Measurements from ENCODE around the gene RETN. TPM values are rescaled to one million over a fixed set of nuclear protein-coding genes. Genes with fewer than 3 reads are reported as not detected.
A peak's percentile ranks its signal among the peaks of the same experiment; 100 is the strongest.

The RETN gene
- total RNA-seq, 1 experiment from 2014 or later, result not detected

DNA sequence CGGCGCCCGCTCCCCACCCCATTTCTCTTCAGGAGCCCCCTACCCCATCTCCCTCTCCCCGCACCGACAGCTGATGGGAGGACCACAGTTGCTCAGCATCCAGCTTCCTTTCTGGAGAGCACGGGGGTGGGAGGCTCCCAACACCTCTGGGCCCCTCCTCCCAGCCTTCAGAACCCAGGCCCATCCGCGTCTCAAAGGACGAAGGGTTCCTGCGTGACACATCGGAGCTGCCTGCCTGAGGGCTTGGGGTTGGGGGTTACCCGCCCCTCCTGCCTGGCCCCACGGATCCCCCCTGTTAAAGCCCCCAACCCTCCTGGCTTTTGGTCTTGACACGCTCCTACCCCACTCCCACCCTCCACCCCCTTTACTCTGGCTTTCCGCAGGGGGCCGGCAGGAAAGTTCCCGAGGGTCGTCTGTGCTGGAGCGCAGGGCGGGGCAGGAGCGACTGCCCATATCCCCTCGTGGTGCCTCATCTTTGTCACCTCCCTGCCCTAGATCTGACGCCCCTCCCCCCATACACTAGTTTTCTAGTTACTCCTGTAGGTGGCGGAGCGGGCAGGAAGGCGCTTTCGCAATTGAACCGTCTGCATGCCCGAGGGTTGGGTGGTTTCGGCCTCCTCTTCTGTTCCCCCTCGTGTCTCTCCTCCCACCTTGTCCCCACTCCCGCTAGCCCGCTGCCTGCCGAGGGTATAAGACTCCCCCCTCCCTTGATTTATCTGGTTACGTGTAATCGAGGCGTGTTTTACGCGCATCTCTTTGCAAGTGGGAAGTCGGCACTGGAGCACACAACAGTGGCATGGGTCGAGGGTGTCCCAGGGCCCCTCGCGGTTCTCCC lies 12.7 kb downstream of the RETN start:
- intact Hi-C loops (cut with micrococcal nuclease; ENCODE audit: unreplicated experiment), result loop anchor here (2.0 to 5.0 kb wide), 3 partner anchors 29 to 314 kb away; no protein-coding TSS in a partner anchor
- Histone ChIP-seq H3K4me3 (ENCODE audit: low read depth, low read length, poor library complexity, severe bottlenecking) (peak overlapping the region; percentile 97), H3K4me1 (ENCODE audit: insufficient read depth, low read length, poor library complexity, severe bottlenecking) (peaks cover 15% of the 10 kb centered on the region), H3K27me3 (replicated peaks; ENCODE audit: insufficient read depth, low read depth, low read length, poor library complexity) (no peaks in the 10 kb centered on the region), H3K27ac (ENCODE audit: low read depth, low read length, poor library complexity, severe bottlenecking) (peak overlapping the region; percentile 76), H3K36me3 (ENCODE audit: insufficient read depth, low read length, poor library complexity, severe bottlenecking) (peaks cover 9% of the 10 kb centered on the region), H3K9me3 (ENCODE audit: low read depth, low read length, poor library complexity, severe bottlenecking) (no peaks in the 10 kb centered on the region)
- BruUV-seq (replicated peaks), result no TSS peak
- CTCF ChIA-PET, result interaction anchor here (0.5 to 2.2 kb wide), 18 partner anchors 15 to 512 kb away, joined by 3 to 37 read pairs (median 4); partner anchors contain the start of genes PET100 and XAB2
- POLR2A ChIA-PET (ENCODE audit: low non-redundant PET), result interaction anchor here (0.6 kb wide), 1 partner anchor 149 kb away, joined by 3 read pairs; no protein-coding TSS in a partner anchor
- DNase-seq (ENCODE audit: low spot score), result peak; percentile 89
- TF ChIP-seq, protein P1, sequence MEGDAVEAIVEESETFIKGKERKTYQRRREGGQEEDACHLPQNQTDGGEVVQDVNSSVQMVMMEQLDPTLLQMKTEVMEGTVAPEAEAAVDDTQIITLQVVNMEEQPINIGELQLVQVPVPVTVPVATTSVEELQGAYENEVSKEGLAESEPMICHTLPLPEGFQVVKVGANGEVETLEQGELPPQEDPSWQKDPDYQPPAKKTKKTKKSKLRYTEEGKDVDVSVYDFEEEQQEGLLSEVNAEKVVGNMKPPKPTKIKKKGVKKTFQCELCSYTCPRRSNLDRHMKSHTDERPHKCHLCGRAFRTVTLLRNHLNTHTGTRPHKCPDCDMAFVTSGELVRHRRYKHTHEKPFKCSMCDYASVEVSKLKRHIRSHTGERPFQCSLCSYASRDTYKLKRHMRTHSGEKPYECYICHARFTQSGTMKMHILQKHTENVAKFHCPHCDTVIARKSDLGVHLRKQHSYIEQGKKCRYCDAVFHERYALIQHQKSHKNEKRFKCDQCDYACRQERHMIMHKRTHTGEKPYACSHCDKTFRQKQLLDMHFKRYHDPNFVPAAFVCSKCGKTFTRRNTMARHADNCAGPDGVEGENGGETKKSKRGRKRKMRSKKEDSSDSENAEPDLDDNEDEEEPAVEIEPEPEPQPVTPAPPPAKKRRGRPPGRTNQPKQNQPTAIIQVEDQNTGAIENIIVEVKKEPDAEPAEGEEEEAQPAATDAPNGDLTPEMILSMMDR (conservative IDR thresholded peaks at IDR 0.05; ENCODE audit: low read depth, low read length), result peak; percentile 64
- TF ChIP-seq EZH2 (IDR thresholded peaks at IDR 0.05; ENCODE audit: borderline replicate concordance, low read depth, low read length, poor library complexity, severe bottlenecking), result no peak

DNA sequence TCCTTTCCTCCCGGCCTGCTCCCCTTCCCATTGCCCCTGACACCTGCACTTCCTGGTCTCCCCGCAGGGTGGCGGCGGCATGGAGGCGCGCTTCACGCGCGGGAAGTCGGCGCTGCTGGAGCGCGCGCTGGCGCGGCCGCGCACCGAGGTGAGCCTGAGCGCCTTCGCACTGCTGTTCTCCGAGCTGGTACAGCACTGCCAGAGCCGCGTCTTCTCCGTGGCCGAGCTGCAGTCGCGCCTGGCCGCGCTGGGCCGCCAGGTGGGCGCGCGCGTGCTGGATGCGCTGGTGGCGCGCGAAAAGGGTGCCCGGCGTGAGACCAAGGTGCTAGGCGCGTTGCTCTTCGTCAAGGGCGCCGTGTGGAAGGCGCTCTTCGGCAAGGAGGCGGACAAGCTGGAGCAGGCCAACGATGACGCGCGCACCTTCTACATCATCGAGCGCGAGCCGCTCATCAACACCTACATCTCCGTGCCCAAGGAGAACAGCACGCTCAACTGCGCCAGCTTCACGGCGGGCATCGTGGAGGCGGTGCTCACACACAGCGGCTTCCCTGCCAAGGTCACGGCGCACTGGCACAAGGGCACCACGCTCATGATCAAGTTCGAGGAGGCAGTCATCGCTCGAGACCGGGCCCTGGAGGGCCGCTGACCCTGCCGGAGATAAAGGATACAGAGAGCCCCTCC lies 13.5 kb downstream of the RETN start:
- BruUV-seq (replicated peaks), result TSS peak; percentile 67
- Histone ChIP-seq H3K27me3 (replicated peaks; ENCODE audit: insufficient read depth, low read depth, low read length, poor library complexity) (no peaks in the 10 kb centered on the region), H3K4me1 (ENCODE audit: insufficient read depth, low read length, poor library complexity, severe bottlenecking) (peaks cover 8% of the 10 kb centered on the region), H3K9me3 (ENCODE audit: low read depth, low read length, poor library complexity, severe bottlenecking) (no peaks in the 10 kb centered on the region), H3K36me3 (ENCODE audit: insufficient read depth, low read length, poor library complexity, severe bottlenecking) (peaks cover 9% of the 10 kb centered on the region), H3K27ac (ENCODE audit: low read depth, low read length, poor library complexity, severe bottlenecking) (peak overlapping the region; percentile 13), H3K4me3 (ENCODE audit: low read depth, low read length, poor library complexity, severe bottlenecking) (peak overlapping the region; percentile 97)
- ChIA-PET POLR2A (ENCODE audit: low non-redundant PET) (no interaction called here), CTCF (no interaction called here)
- TF ChIP-seq, protein P1 (conservative IDR thresholded peaks at IDR 0.05; ENCODE audit: low read depth, low read length), result no peak
- TF ChIP-seq EZH2 (IDR thresholded peaks at IDR 0.05; ENCODE audit: borderline replicate concordance, low read depth, low read length, poor library complexity, severe bottlenecking), result no peak
- no peak for DNase-seq (ENCODE audit: low spot score)
- intact Hi-C loops (cut with micrococcal nuclease; ENCODE audit: unreplicated experiment), result loop anchor here (5.0 kb wide), 1 partner anchor 315 kb away; no protein-coding TSS in a partner anchor

DNA sequence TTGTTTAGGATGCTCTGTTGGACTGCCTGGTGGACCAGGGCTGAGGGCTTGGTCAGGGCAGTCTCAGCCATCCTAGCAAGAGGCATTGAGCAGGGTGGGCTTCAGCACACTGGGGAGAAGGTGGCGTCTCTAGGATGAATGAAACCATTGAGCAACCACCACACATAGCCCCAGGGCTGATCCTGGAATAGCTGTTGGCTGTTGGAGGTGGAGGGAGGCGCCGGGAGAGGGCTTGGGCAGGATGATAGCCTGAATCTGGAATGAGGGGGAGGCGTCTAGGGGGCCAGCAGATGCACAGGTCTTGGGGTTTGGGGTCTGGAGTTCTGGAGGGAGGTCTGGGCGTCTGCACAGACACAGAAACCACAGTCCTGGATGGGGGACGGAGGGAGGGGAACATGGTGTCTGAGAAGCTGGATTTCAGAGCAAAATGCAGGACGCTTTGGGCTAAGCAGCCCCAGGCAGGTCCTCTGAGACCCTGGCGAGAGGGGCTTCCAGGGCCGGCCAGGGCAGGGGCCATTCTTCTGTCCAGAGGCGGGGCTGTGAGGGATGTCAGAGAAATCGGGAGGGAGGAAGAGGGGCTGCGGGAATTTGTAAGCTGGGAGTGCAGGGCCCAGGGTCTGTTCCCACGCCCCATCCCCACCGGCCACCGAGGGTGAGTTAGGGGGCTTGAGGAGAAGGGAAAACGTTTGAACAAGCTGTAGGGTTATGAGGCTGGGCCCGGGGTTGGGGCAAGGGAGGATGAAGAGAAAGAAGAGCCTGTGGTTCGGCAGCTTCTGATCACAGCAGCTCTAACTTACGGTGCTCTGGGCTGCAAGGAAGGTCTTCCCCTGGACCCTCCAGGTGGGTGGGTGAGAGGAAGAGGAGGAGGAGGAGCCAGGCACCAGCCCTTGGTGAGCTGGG lies 16.9 kb downstream of the RETN start:
- Histone ChIP-seq H3K4me1 (ENCODE audit: insufficient read depth, low read length, poor library complexity, severe bottlenecking) (no peaks in the 10 kb centered on the region), H3K27me3 (replicated peaks; ENCODE audit: insufficient read depth, low read depth, low read length, poor library complexity) (peaks cover 16% of the 10 kb centered on the region), H3K4me3 (ENCODE audit: low read depth, low read length, poor library complexity, severe bottlenecking) (no peak overlapping the region), H3K27ac (ENCODE audit: low read depth, low read length, poor library complexity, severe bottlenecking) (no peak overlapping the region), H3K36me3 (ENCODE audit: insufficient read depth, low read length, poor library complexity, severe bottlenecking) (peaks cover 9% of the 10 kb centered on the region), H3K9me3 (ENCODE audit: low read depth, low read length, poor library complexity, severe bottlenecking) (no peaks in the 10 kb centered on the region)
- DNase-seq (ENCODE audit: low spot score), result no peak
- BruUV-seq (replicated peaks), result no TSS peak
- no peak for TF ChIP-seq EZH2 (IDR thresholded peaks at IDR 0.05; ENCODE audit: borderline replicate concordance, low read depth, low read length, poor library complexity, severe bottlenecking)
- TF ChIP-seq, protein P1 (conservative IDR thresholded peaks at IDR 0.05; ENCODE audit: low read depth, low read length), result no peak
- intact Hi-C loops (cut with micrococcal nuclease; ENCODE audit: unreplicated experiment), result no loop called here
- ChIA-PET CTCF (interaction anchor here (0.6 kb wide), 1 partner anchor 184 kb away, joined by 9 read pairs; no protein-coding TSS in a partner anchor), POLR2A (ENCODE audit: low non-redundant PET) (no interaction called here)

Data from A673 (cell line).